B cell (primary cell): ENCODE results near the gene TMEM273.

Experiments
- EZH2 ChIP-seq: IDR thresholded peaks from 2 replicates; pipeline ENCODE4 v1.6.1; 2012; ENCODE audit warnings: borderline replicate concordance, low read depth, mild to moderate bottlenecking, moderate library complexity, low read length; ENCODE audit not compliant: insufficient read depth, poor library complexity, severe bottlenecking
- TF ChIP-seq, protein P1 (sequence below): fragments of 200-600 bp; IDR thresholded peaks from one replicate; pipeline ENCODE4 v1.8.0; 2022; ENCODE audit warnings: antibody characterized with exemption, mild to moderate bottlenecking

GRCh38 chr10:49141541-49142332, 46.5 kb downstream of the TMEM273 start:
- TF ChIP-seq, protein P1, sequence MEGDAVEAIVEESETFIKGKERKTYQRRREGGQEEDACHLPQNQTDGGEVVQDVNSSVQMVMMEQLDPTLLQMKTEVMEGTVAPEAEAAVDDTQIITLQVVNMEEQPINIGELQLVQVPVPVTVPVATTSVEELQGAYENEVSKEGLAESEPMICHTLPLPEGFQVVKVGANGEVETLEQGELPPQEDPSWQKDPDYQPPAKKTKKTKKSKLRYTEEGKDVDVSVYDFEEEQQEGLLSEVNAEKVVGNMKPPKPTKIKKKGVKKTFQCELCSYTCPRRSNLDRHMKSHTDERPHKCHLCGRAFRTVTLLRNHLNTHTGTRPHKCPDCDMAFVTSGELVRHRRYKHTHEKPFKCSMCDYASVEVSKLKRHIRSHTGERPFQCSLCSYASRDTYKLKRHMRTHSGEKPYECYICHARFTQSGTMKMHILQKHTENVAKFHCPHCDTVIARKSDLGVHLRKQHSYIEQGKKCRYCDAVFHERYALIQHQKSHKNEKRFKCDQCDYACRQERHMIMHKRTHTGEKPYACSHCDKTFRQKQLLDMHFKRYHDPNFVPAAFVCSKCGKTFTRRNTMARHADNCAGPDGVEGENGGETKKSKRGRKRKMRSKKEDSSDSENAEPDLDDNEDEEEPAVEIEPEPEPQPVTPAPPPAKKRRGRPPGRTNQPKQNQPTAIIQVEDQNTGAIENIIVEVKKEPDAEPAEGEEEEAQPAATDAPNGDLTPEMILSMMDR: no peak
- TF ChIP-seq EZH2: no peak
